Type B pancreatic cell (in vitro differentiated cells): ENCODE results near the gene MYMK. TPM values are rescaled to one million over a fixed set of nuclear protein-coding genes. Genes with fewer than 3 reads are reported as not detected.

ENCODE experiments used
- DNase-seq: peaks from one replicate; pipeline ENCODE4 v3.0.0; 2021; ENCODE audit warnings: mixed read lengths; ENCODE audit not compliant: unreplicated experiment; ENCODE audit errors: extremely low spot score
- H3K27ac Mint-ChIP-seq: 2 replicates; pipeline ENCODE4 v1.8.0; 2021; ENCODE audit warnings: mild to moderate bottlenecking, mixed read lengths
- H3K27me3 Mint-ChIP-seq: 2 replicates; pipeline ENCODE4 v1.8.0; 2021; ENCODE audit warnings: mixed read lengths
- H3K36me3 Mint-ChIP-seq: 2 replicates; pipeline ENCODE4 v1.8.0; 2021; ENCODE audit warnings: mixed read lengths
- H3K4me1 Mint-ChIP-seq: one replicate; pipeline ENCODE4 v1.8.0; 2021; ENCODE audit warnings: mixed read lengths; ENCODE audit not compliant: unreplicated experiment
- H3K4me3 Mint-ChIP-seq: 2 replicates; pipeline ENCODE4 v1.8.0; 2021; ENCODE audit warnings: mild to moderate bottlenecking, mixed read lengths
- H3K9me3 Mint-ChIP-seq: 2 replicates; pipeline ENCODE4 v1.8.0; 2021; ENCODE audit warnings: mixed read lengths
- CTCF ChIP-seq: fragments of 200-600 bp; sonication (generic); conservative IDR thresholded peaks from 2 replicates; pipeline ENCODE4 v1.5.0; 2021; ENCODE audit warnings: antibody characterized with exemption, mild to moderate bottlenecking
- total RNA-seq: library from RNA; stranded (reverse); gene quantifications from 2 replicates; pipeline ENCODE4 v1.2.1, GENCODE V29; 2021; ENCODE audit warnings: low replicate concordance

MYMK gene
- total RNA-seq, 1 donor from 2014 or later: not detected

GRCh38 chr9:133493845-133494540 is 30.8 kb downstream of the MYMK start:
- Mint-ChIP-seq H3K36me3 (no peaks in the 10 kb centered on the region), H3K27ac (no peak overlapping the region), H3K4me3 (no peak overlapping the region), H3K27me3 (peaks cover 3% of the 10 kb centered on the region), H3K4me1 (peaks cover 4% of the 10 kb centered on the region), H3K9me3 (no peaks in the 10 kb centered on the region)
- no peak for DNase-seq
- no peak for TF ChIP-seq CTCF

- H3K4me1 Mint-ChIP-seq: peaks cover 4% of the 10 kb centered on the region
- DNase-seq: no peak
- no peak for TF ChIP-seq CTCF
- H3K27me3 Mint-ChIP-seq: peaks cover 3% of the 10 kb centered on the region
- H3K4me3 Mint-ChIP-seq: no peak overlapping the region
- H3K27ac Mint-ChIP-seq: no peak overlapping the region
- no peaks in the 10 kb centered on the region for H3K36me3 Mint-ChIP-seq
- no peaks in the 10 kb centered on the region for H3K9me3 Mint-ChIP-seq
Observed at GRCh38 chr9:133493428-133493827, 31.3 kb downstream of the MYMK start.

- Mint-ChIP-seq H3K4me1 (peaks cover 4% of the 10 kb centered on the region), H3K4me3 (no peak overlapping the region), H3K27me3 (peaks cover 3% of the 10 kb centered on the region), H3K27ac (no peak overlapping the region), H3K36me3 (no peaks in the 10 kb centered on the region), H3K9me3 (no peaks in the 10 kb centered on the region)
- no peak for TF ChIP-seq CTCF
- no peak for DNase-seq
Observed at GRCh38 chr9:133492061-133493021, 32.4 kb downstream of the MYMK start.

GRCh38 chr9:133491656-133491925 is 33.2 kb downstream of the MYMK start:
- no peak for TF ChIP-seq CTCF
- Mint-ChIP-seq H3K27me3 (peaks cover 3% of the 10 kb centered on the region), H3K27ac (no peak overlapping the region), H3K4me3 (no peak overlapping the region), H3K4me1 (peaks cover 5% of the 10 kb centered on the region), H3K9me3 (no peaks in the 10 kb centered on the region), H3K36me3 (no peaks in the 10 kb centered on the region)
- DNase-seq: no peak

- Mint-ChIP-seq H3K27me3 (peaks cover 3% of the 10 kb centered on the region), H3K36me3 (no peaks in the 10 kb centered on the region), H3K4me1 (peaks cover 10% of the 10 kb centered on the region), H3K9me3 (no peaks in the 10 kb centered on the region), H3K4me3 (no peak overlapping the region), H3K27ac (no peak overlapping the region)
- DNase-seq: no peak
- TF ChIP-seq CTCF: no peak
Observed at GRCh38 chr9:133490865-133491655, 33.7 kb downstream of the MYMK start.
